IgD-negative memory B cell (primary cell): ENCODE measurements around the gene GALNT10. TPM values are rescaled to one million over a fixed set of nuclear protein-coding genes. Genes with fewer than 3 reads are reported as not detected.

ENCODE experiments used
- H3K27ac Mint-ChIP-seq, 3 donors: one replicate each; pipeline ENCODE4 v1.8.0; 2020 to 2022; ENCODE audit warnings: mild to moderate bottlenecking in 3 of 3, mixed read lengths in 3 of 3, moderate library complexity in 1 of 3
- H3K27me3 Mint-ChIP-seq: one replicate; pipeline ENCODE4 v1.8.0; 2021; ENCODE audit warnings: mixed read lengths
- H3K36me3 Mint-ChIP-seq: one replicate; pipeline ENCODE4 v1.8.0; 2020; ENCODE audit warnings: mild to moderate bottlenecking, mixed read lengths
- H3K4me1 Mint-ChIP-seq, 3 donors: one replicate each; pipeline ENCODE4 v1.8.0; 2020 to 2022; ENCODE audit warnings: mixed read lengths in 3 of 3, mild to moderate bottlenecking in 1 of 3
- H3K4me3 Mint-ChIP-seq, 4 donors: one replicate each; pipeline ENCODE4 v1.8.0; 2020 to 2022; ENCODE audit warnings: mild to moderate bottlenecking in 4 of 4, mixed read lengths in 4 of 4, moderate library complexity in 3 of 4
- H3K9me3 Mint-ChIP-seq, 3 donors: one replicate each; pipeline ENCODE4 v1.8.0; 2020 to 2021; ENCODE audit warnings: mixed read lengths in 3 of 3, mild to moderate bottlenecking in 1 of 3
- polyA plus RNA-seq: library from polyadenylated mRNA; unstranded; fragments of 300-500 nt; fragmentation: Illumina TruSeq; gene quantifications from one replicate; pipeline ENCODE4 v1.2.3, GENCODE V29; 2021

GALNT10 gene
- polyA plus RNA-seq, 1 donor from 2014 or later: 25.0 TPM

DNA sequence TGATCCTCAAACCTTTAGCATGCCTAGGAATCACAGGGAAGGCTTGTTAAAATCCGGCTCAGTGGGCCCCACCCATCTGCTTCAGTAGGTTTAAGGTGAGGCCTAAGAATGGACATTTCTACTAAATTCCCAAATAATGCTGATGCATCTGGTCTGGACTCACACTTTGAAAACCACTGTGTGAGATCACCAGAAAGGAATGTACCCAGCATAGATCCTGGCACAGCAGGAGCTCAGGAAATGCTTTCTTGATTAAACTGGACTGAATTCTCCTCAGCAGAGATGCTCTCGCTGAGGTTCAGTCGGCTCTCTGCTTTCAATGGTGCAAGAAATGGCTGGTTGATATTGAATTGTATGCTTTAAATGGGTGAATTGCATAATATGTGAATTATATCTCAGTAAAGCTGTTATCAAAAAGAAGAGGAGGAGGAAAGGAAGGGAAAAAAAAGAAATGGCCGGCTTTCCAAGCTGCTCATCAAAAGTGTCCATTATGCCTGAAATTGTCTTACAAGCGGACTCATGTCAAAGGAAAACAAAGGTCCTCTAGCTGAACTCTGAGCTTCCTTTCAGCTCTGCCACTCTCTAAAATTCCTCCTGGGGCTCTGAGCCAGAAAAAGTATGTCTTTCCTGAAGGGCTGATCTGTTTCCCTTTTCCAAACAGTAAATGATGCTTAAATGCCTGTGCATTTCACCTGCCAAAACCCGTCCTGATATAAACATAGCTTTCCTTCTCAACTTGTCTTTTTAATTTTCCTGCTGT, 177.7 kb downstream of the GALNT10 start:
- Mint-ChIP-seq H3K27ac (no peak overlapping the region), H3K4me3 (no peak overlapping the region), H3K9me3 (no peaks in the 10 kb centered on the region), H3K4me1 (peaks cover 0 to 1% (median 0%) of the 10 kb centered on the region in 3 donors), H3K27me3 (no peaks in the 10 kb centered on the region), H3K36me3 (peaks cover 7% of the 10 kb centered on the region)

DNA sequence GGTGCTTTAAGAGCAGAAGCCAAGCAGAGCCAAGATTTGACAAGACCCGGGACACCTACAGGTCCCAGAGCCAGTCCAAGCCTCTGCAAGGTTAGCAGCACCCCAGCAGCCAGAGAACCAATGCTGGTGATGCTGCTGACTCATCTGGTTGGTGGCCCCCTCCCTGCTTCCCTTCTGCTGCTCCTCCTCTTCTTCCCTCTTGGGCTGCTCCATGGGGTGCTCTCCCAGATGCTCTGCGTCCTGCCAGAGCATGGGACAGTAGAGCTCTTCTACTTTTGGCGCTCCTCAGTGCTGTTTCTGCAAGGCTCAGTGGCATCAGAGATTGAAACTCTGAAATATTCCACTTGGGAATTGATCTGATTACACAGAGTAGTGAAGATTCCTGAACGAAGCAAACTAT, 179.1 kb downstream of the GALNT10 start:
- H3K36me3 Mint-ChIP-seq: peaks cover 11% of the 10 kb centered on the region
- peak overlapping the region in 1 of 3 donors; percentile 41 for H3K27ac Mint-ChIP-seq
- no peak overlapping the region for H3K4me3 Mint-ChIP-seq
- peaks cover 0 to 2% (median 0%) of the 10 kb centered on the region in 3 donors for H3K4me1 Mint-ChIP-seq
- H3K9me3 Mint-ChIP-seq: no peaks in the 10 kb centered on the region
- H3K27me3 Mint-ChIP-seq: no peaks in the 10 kb centered on the region

DNA sequence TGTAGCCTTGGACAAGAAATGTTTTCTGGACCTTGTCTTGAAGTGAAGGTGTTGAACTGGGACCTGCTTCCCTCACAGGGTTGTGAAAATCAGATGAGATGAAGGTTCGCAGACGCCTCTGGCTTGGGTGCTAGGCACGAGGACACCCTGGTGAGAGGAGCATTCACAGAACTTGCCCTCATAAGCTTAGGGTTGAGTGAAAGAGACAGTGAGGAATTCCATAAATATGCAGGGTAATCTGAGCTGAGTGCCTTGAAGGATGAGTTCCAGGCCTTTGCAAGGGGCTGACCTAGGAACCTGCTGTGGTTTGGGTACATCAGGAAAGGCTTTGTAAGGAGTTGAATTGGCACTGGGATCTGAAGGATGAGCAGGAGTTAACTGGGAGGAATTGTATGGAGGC, 179.6 kb downstream of the GALNT10 start:
- Mint-ChIP-seq H3K4me3 (no peak overlapping the region), H3K36me3 (peaks cover 11% of the 10 kb centered on the region), H3K4me1 (peaks cover 0 to 2% (median 0%) of the 10 kb centered on the region in 3 donors), H3K27me3 (no peaks in the 10 kb centered on the region), H3K9me3 (no peaks in the 10 kb centered on the region), H3K27ac (peak overlapping the region in 2 of 3 donors; percentile 13 to 41)

DNA sequence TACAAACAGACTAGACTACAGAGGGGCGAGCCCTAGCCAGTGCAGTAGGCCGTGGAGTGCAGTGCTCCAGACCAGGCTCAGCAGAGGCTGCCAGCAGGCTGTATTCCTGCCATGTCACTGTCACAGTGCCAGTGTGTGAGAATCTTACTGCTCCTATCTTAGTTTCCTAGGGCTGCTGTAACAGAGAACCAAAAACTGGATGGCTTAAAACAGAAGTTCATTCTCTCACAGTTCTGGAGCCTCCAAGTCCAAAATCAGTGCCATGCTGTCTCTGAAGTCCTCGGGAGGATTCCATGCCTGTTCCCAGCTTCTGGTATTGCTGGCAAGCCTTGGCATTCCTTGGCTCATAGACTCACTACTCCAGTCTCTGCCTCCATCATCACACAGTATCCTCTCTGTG, 180.3 kb downstream of the GALNT10 start:
- no peaks in the 10 kb centered on the region for H3K27me3 Mint-ChIP-seq
- H3K36me3 Mint-ChIP-seq: peaks cover 6% of the 10 kb centered on the region
- H3K4me3 Mint-ChIP-seq: no peak overlapping the region
- H3K4me1 Mint-ChIP-seq: peaks cover 0 to 2% (median 0%) of the 10 kb centered on the region in 3 donors
- H3K27ac Mint-ChIP-seq: peak overlapping the region in 2 of 3 donors; percentile 13 to 25
- H3K9me3 Mint-ChIP-seq: no peaks in the 10 kb centered on the region

DNA sequence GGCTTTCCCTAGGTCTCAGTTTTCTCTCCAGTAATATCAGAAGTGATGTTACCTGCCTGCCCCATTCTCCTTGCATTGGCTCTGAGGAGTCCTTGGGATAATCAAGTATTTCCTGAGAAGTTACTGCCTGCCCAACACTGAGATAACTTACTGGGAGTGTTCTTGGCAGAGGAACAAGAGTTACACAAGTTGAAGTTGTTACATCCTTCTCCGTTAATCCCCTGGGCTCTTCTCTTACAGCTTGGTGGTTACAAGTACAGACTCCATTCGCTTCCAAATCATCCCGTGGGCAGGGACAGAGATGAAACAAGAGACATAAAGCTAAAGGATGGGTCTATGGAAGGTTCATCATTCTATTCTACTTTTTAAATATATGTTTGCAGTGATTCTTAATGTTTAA, 181.2 kb downstream of the GALNT10 start:
- H3K4me1 Mint-ChIP-seq: peaks cover 0 to 2% (median 0%) of the 10 kb centered on the region in 3 donors
- H3K27me3 Mint-ChIP-seq: no peaks in the 10 kb centered on the region
- no peaks in the 10 kb centered on the region for H3K9me3 Mint-ChIP-seq
- no peak overlapping the region for H3K27ac Mint-ChIP-seq
- no peak overlapping the region for H3K4me3 Mint-ChIP-seq
- peaks cover 6% of the 10 kb centered on the region for H3K36me3 Mint-ChIP-seq

DNA sequence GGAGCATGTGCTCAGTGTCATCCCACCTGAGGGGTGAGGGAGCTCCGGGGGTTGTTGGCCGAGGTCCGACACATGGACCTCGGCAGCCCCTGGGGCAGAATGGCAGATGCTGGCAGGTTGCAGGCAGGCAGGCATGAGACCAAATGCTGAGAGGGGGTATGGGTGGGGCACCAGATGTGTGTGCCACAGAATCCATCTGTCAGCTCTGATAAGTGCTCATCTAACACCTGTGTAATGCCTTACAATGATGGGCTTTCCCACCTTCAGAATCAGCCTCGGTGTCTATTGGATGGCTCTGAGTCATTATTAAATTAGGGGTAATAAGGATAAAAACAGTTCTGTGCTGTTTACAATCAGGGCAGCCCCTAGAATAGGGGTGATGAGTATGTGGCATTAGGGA, 182.1 kb downstream of the GALNT10 start:
- Mint-ChIP-seq H3K9me3 (no peaks in the 10 kb centered on the region), H3K36me3 (peaks cover 10% of the 10 kb centered on the region), H3K27ac (peak overlapping the region in 1 of 3 donors; percentile 76), H3K27me3 (no peaks in the 10 kb centered on the region), H3K4me1 (peaks cover 0 to 5% (median 0%) of the 10 kb centered on the region in 3 donors), H3K4me3 (no peak overlapping the region)

DNA sequence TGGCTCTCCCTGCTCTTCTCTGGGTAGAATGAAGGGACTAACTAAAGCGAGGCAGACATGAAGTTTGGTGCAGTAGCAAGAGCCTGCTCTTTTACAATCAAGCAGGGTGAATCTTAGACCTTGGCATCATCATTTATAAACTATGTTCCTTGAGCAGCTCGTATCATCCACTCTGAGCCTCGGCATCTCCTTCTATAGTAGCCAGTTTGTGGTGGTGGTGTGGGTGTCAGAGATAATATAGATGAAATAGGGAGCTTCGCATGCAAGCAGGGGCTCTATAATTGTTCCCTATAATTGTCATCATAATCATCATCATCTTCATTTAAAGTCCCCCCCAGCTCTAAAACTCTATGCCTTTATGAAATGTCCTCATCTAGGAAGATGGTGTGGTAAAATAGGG, 182.8 kb downstream of the GALNT10 start:
- H3K4me3 Mint-ChIP-seq: no peak overlapping the region
- no peak overlapping the region for H3K27ac Mint-ChIP-seq
- H3K4me1 Mint-ChIP-seq: peaks cover 0 to 5% (median 0%) of the 10 kb centered on the region in 3 donors
- no peaks in the 10 kb centered on the region for H3K9me3 Mint-ChIP-seq
- no peaks in the 10 kb centered on the region for H3K27me3 Mint-ChIP-seq
- peaks cover 10% of the 10 kb centered on the region for H3K36me3 Mint-ChIP-seq

DNA sequence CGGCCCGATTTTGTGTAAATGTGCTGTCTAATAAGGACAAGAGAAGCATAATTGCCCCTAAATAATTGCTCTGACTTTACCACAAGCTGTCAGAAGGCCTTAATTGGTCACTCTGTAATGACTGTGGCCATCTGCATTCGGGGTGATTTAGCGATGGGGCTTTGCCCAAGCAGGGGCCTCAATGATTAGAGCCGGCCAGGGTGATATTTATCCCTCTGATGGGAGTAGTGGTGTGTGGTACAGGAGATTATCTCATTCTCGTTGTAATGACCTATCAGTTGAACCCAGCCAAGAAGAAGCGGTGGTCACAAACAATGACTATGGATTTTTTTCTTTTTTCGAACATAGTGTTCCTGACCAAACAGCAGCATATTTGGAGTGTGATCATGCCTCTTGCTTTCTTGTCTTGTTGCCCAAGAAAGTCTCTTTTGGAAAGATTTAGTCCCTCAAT, 183.2 kb downstream of the GALNT10 start:
- Mint-ChIP-seq H3K9me3 (no peaks in the 10 kb centered on the region), H3K4me3 (no peak overlapping the region), H3K27me3 (no peaks in the 10 kb centered on the region), H3K4me1 (peaks cover 0 to 5% (median 0%) of the 10 kb centered on the region in 3 donors), H3K27ac (no peak overlapping the region), H3K36me3 (peaks cover 10% of the 10 kb centered on the region)

DNA sequence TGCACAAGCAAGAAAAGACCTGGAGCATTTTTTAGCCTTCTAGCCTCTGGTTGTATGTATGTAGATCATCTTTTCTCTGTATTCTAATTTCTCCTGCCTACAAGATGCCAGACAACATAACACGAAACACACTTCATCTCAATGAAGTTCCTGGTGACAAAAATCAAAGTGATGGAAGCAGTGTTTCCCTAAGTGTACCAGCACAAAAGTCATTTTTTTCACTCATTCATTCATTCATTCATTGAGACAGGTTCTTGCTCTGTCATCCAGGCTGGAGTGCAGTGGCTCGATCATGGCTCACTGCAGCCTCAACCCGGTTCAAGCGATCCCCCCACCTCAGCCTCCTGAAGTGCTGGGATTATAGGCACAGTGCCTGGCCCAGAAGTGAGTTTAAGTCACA, 183.7 kb downstream of the GALNT10 start:
- peaks cover 0 to 5% (median 0%) of the 10 kb centered on the region in 3 donors for H3K4me1 Mint-ChIP-seq
- H3K27me3 Mint-ChIP-seq: no peaks in the 10 kb centered on the region
- no peak overlapping the region for H3K27ac Mint-ChIP-seq
- H3K4me3 Mint-ChIP-seq: no peak overlapping the region
- peaks cover 10% of the 10 kb centered on the region for H3K36me3 Mint-ChIP-seq
- H3K9me3 Mint-ChIP-seq: no peaks in the 10 kb centered on the region

DNA sequence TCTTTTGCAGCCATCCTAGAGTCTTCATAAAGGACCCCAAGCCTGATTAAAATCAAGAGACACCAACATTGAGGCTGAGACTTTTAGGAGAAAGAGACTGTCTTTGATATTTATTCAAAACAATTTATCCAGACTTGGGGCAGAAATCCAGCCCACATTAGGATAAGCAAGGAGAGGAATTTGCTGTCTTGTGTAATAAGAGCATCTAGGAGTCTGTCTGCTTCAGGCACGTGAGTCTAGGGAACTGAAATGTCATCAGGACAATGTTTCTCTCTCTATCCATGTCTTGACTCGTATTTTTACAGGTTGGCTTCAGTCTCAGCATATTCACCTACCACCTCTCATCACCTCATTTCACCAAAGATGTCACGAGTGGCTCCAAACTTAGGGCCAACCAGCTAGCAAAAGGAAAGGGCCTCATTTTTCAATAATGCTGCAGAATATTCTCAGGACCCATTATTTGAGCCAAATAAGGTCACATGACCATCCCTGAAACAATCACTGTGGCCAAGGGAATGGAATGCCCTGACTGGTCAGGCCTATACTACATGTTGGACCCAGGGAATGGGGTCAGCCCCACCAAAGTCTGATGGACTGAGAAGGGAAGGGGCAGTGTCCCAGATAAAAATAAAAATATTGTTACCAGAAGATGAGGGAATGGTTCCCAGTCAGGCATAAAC, 184.9 kb downstream of the GALNT10 start:
- Mint-ChIP-seq H3K27ac (no peak overlapping the region), H3K9me3 (no peaks in the 10 kb centered on the region), H3K4me3 (no peak overlapping the region), H3K4me1 (peaks cover 0 to 5% (median 0%) of the 10 kb centered on the region in 3 donors), H3K27me3 (no peaks in the 10 kb centered on the region), H3K36me3 (peaks cover 8% of the 10 kb centered on the region)

DNA sequence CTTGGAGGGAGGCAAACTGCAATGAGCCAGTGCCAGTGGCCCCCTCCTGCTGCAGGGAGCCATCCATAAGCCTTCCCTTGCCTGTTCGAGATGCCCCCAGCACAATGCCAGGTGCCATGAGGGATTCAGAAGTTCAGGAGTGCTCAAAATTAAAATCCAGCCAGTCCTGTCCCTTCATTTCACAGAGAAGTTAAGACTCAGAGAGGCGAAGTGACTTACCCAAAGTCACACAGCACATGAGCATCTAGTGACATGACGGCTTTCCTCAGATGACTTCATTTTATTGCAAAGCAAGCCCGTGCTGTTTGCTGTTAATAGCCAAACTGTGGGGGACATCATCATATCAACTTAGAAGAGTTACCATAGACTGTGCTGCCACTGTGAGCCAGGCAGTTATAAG, 185.9 kb downstream of the GALNT10 start:
- Mint-ChIP-seq H3K27me3 (no peaks in the 10 kb centered on the region), H3K36me3 (peaks cover 14% of the 10 kb centered on the region), H3K9me3 (no peaks in the 10 kb centered on the region), H3K27ac (no peak overlapping the region), H3K4me1 (peaks cover 0 to 7% (median 0%) of the 10 kb centered on the region in 3 donors), H3K4me3 (no peak overlapping the region)

DNA sequence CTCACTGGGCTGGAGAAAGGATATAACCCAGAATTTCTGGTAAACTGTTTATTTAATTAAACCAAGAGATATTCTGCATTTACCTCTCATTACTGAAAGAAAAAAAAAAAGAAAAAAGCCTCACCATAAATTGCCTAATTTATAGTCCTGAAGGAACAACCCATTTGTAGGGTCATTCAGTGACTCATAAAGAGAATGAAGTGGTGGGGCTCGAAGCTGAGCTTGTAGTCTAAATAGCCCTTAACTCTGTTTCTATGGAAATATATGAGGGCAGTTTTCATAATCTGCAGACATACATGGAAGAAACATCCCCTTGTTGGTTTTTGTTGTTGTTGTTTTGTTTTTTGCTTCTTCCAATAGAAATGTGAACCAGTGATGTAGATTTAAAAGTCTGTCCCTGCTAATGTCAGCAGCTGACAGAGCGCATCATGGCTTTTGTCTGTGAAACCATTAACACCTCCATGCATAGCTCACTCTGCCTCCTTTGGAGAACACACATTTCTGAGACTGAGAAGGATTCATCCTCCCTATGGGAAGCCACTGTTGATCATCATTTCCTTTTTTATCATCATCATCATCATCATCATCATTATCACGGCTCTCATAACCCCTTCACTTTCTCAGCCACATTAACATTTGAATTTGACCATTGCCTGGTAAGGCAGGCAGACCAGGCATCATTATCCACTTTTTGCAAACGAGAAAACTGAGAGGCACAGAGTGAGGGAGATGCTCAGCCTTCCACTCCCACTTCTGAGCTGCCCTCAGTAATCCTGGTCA, 187.4 kb downstream of the GALNT10 start:
- H3K4me3 Mint-ChIP-seq: no peak overlapping the region
- peaks cover under 1 to 10% (median 1%) of the 10 kb centered on the region in 3 donors for H3K4me1 Mint-ChIP-seq
- H3K9me3 Mint-ChIP-seq: no peaks in the 10 kb centered on the region
- H3K36me3 Mint-ChIP-seq: peaks cover 18% of the 10 kb centered on the region
- H3K27ac Mint-ChIP-seq: no peak overlapping the region
- H3K27me3 Mint-ChIP-seq: no peaks in the 10 kb centered on the region

DNA sequence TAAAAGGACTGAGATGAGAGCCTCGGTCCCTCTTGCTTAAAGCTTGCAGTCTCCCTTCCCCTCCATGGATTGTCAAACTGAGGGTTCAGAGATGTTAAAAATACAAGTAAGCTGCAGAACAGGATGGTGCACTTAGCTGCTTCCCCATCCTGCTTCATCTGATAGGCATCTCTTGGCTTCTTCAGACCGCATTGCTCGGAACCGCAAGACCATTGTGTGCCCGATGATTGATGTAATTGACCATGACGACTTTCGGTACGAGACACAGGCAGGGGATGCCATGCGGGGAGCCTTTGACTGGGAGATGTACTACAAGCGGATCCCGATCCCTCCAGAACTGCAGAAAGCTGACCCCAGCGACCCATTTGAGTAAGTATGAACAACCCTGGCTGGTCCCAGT, 189.7 kb downstream of the GALNT10 start:
- peak overlapping the region in 1 of 3 donors; percentile 4 for H3K27ac Mint-ChIP-seq
- no peaks in the 10 kb centered on the region for H3K27me3 Mint-ChIP-seq
- no peaks in the 10 kb centered on the region for H3K9me3 Mint-ChIP-seq
- H3K4me3 Mint-ChIP-seq: no peak overlapping the region
- H3K4me1 Mint-ChIP-seq: peaks cover 17 to 25% (median 21%) of the 10 kb centered on the region in 3 donors
- H3K36me3 Mint-ChIP-seq: peaks cover 15% of the 10 kb centered on the region

DNA sequence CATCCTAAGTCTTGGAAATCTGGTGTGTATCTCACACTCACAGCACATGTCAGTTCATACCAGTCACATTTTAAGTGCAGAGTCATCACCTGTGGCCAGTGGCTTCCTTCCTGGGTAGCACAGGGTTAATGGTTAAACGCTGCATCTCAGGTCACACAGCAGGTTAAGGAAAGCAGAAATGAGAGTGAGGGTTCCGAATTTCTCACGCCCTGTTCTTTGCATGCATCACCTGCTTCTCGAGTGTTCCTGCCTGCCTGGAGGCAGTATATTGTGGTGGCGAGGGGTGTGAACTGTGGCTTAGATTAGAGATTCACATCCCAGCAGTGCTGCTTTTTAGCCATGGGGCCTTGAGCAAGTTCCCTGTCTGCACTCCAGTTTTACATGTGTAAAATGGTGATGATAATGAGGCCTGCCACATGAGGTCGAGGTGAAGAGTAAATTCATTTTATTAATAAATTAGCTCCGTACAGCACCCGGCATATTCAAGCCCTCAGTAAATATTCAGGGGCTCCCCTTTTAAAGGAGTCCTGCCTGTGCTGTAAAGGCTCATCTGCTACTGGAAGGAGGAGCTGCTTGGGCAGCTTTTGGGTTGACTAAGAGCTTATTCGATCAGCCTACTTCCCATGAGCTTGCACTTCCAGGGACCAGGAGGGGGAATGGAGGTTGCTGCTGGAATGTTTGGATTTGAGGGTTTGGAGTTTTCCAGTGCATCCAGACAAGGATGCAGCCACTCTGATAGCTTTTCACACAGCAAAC, 194.1 kb downstream of the GALNT10 start:
- Mint-ChIP-seq H3K36me3 (peaks cover 12% of the 10 kb centered on the region), H3K4me3 (peak overlapping the region; percentile 23 to 92 (median 72)), H3K27ac (peak overlapping the region; percentile 58 to 99 (median 95)), H3K27me3 (no peaks in the 10 kb centered on the region), H3K9me3 (no peaks in the 10 kb centered on the region), H3K4me1 (peaks cover 22 to 27% (median 25%) of the 10 kb centered on the region in 3 donors)
